Activated T-cell treated with anti-CD3 and anti-CD28 coated beads, Interleukin-2, amount 50 U/mL, for 48 hours (primary cell): ENCODE measurements around the gene USO1.
A peak's percentile ranks its signal among the peaks of the same experiment; 100 is the strongest.

Experiments used
- DNase-seq, 2 experiments: peaks; one replicate each; pipeline ENCODE4 v3.0.0-alpha.2; 2020

USO1 gene

DNA sequence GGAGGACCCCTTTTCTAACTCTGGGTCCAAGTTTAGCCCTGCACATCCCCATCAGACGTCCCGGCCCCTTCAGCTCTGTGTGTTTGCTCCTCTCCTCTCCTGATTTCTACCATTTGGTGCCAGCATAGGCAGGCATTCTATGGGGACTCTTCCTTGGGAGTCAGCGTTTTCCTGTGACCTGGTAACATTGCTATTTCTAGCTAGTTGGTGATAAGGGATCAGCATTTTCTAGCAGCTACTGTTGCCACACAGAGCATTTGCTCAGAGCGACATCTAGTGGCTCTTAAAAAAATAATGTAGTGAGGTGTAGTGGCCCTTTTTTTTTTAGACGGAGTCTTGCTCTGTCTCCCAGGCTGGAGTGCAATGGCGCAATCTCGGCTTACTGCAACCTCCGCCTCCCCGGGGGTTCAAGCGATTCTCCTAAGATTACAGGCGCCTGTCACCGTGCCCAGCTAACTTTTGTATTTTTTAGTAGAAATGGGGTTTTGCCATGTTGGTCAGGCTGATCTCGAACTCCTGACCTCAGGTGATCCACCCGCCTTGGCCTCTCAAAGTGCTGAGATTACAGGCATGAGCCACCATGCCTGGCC, 123.9 kb downstream of the USO1 start:
- peak; percentile 38 to 42 for DNase-seq

DNA sequence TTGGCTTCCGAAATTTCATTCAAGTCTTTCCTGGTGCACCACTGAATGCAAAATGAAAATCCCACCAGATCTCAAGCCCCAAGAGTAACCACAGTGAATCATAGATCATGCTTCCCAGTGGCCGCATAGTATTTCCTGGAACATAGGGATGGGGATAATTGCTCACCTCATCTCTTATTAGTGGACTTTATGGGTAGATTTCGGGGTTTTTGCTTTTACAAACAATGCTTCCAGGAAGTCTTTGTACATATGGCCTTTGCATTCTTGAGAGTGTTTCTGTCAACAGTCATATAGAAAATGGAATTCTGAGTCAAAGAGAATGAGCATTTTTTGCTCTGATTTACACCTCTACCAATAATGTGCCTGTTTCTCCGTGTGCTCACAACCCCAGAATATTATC, 124.5 kb downstream of the USO1 start:
- no peak for DNase-seq

- DNase-seq, result no peak
These were observed 125.1 kb downstream of the USO1 start for GRCh38 chr4:75849461-75849860.

DNA sequence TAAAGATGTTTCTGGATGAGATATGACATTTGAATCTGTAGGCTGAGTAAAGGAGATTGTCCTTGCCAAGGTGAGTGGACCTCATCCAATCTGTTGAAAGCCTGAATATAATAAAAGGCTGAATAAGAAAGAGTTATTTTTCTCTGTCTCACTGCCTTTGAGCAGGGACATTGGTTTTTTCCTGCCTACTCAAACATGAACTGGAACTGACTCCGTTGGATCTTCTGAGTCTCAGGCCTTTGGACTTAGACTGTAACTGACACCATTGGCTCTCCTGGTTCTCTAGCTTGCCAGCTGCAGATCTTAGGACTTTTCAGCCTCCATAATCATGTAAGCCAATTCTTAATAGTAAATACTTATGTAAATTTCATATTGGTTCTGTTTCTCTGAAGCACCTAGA, 134.3 kb downstream of the USO1 start:
- DNase-seq, result no peak

- no peak for DNase-seq
These were observed 136.2 kb downstream of the USO1 start for GRCh38 chr4:75860606-75861005.
